ENCODE data around the gene DNAJC27. TPM values are rescaled to one million over a fixed set of nuclear protein-coding genes. Genes with fewer than 3 reads are reported as not detected.

The DNAJC27 gene
- total RNA-seq, 1 experiment from 2014 or later: 5.4 TPM

GRCh38 chr2:24984912-24985311 is 13.2 kb upstream of the DNAJC27 start (continued):
- TF ChIP-seq TEAD1 (CRISPR knock-in tag; IDR thresholded peaks at IDR 0.05) (no peak), FOXP1 (CRISPR knock-in tag; IDR thresholded peaks at IDR 0.05; ENCODE audit: borderline replicate concordance) (no peak), MYBL2 (CRISPR knock-in tag; IDR thresholded peaks at IDR 0.05) (no peak), GRHL2 (CRISPR knock-in tag; IDR thresholded peaks at IDR 0.05; ENCODE audit: insufficient replicate concordance, severe bottlenecking) (no peak), ATF6 (CRISPR knock-in tag; IDR thresholded peaks at IDR 0.05) (no peak), NFATC4 (CRISPR knock-in tag; IDR thresholded peaks at IDR 0.05) (no peak), CREM (CRISPR knock-in tag; IDR thresholded peaks at IDR 0.05) (no peak), FOXP4 (CRISPR knock-in tag; IDR thresholded peaks at IDR 0.05) (no peak), PRRX2 (CRISPR knock-in tag; IDR thresholded peaks at IDR 0.05) (no peak)

- no peak overlapping the region for H3K4me3 Mint-ChIP-seq
- TF ChIP-seq FOXP4 (CRISPR knock-in tag; IDR thresholded peaks at IDR 0.05): no peak
- no peak for TF ChIP-seq ZNF219 (CRISPR knock-in tag; IDR thresholded peaks at IDR 0.05; ENCODE audit: borderline replicate concordance)
- no peak for TF ChIP-seq ARID4B (CRISPR knock-in tag; IDR thresholded peaks at IDR 0.05; ENCODE audit: borderline replicate concordance)
- no peak for TF ChIP-seq RORB (CRISPR knock-in tag; IDR thresholded peaks at IDR 0.05)
- no peak for TF ChIP-seq ATF1 (CRISPR knock-in tag; IDR thresholded peaks at IDR 0.05)
- TF ChIP-seq GRHL2 (CRISPR knock-in tag; IDR thresholded peaks at IDR 0.05; ENCODE audit: insufficient replicate concordance, severe bottlenecking): no peak
- TF ChIP-seq TEAD1 (CRISPR knock-in tag; IDR thresholded peaks at IDR 0.05): no peak
- no peak for TF ChIP-seq MAX (CRISPR knock-in tag; IDR thresholded peaks at IDR 0.05)
- no peak for TF ChIP-seq ZSCAN18 (CRISPR knock-in tag; IDR thresholded peaks at IDR 0.05)
- TF ChIP-seq ZNF263 (CRISPR knock-in tag; IDR thresholded peaks at IDR 0.05; ENCODE audit: low read depth): no peak
- TF ChIP-seq CREB1 (CRISPR knock-in tag; IDR thresholded peaks at IDR 0.05): no peak
- no peak for TF ChIP-seq ZNF232 (CRISPR knock-in tag; IDR thresholded peaks at IDR 0.05)
- no peak for TF ChIP-seq IRF2 (CRISPR knock-in tag; IDR thresholded peaks at IDR 0.05; ENCODE audit: borderline replicate concordance, low read depth)
- TF ChIP-seq FOXJ3 (CRISPR knock-in tag; IDR thresholded peaks at IDR 0.05; ENCODE audit: borderline replicate concordance): no peak
- no peak for TF ChIP-seq IRF1 (CRISPR knock-in tag; IDR thresholded peaks at IDR 0.05)
- TF ChIP-seq MYBL2 (CRISPR knock-in tag; IDR thresholded peaks at IDR 0.05): no peak
Observed at GRCh38 chr2:24981411-24982136, 9.8 kb upstream of the DNAJC27 start.

More at GRCh38 chr2:24981411-24982136, 9.8 kb upstream of the DNAJC27 start:
- Mint-ChIP-seq H3K36me3 (no peaks in the 10 kb centered on the region), H3K4me1 (no peaks in the 10 kb centered on the region; the same call in 1 of the 2 replicates), H3K9me3 (peaks cover 7% of the 10 kb centered on the region), H3K27ac (no peak overlapping the region), H3K27me3 (ENCODE audit: low read depth) (no peaks in the 10 kb centered on the region)
- ChIA-PET POLR2A (interaction anchor here (1.2 kb wide), 1 partner anchor 59 kb away, joined by 5 read pairs; no protein-coding TSS in a partner anchor), CTCF (interaction anchor here (1.0 to 1.6 kb wide), 2 partner anchors 148 to 368 kb away, joined by 3 to 7 read pairs; no protein-coding TSS in a partner anchor)
- ATAC-seq (no peak), DNase-seq (ENCODE audit: low spot score) (no peak)

All from WTC11 (cell line).